ENCODE measurements around the gene CNPY3.

CNPY3 gene

GRCh38 chr6:42933205-42933604, 3.9 kb downstream of the CNPY3 start:
- no peak overlapping the region for H2AFZ ChIP-seq (ENCODE audit: low read length)
- H3K4me1 ChIP-seq (ENCODE audit: low read length) = 0 out of 2 replicates have a peak, but pooled peaks cover 4% of the 10 kb centered on the region
- H3K27ac ChIP-seq (ENCODE audit: low read length) = no peak overlapping the region
- H3K9ac ChIP-seq (ENCODE audit: low read length) = no peak overlapping the region
- TF ChIP-seq EZH2phosphoT487 (IDR thresholded peaks at IDR 0.05; ENCODE audit: low read length) (no peak), CTCF (IDR thresholded peaks at IDR 0.05; ENCODE audit: low read length) (no peak), EZH2 (optimal IDR thresholded peaks at IDR 0.05; ENCODE audit: low read depth, low read length) (no peak)
- H3F3A ChIP-seq (ENCODE audit: insufficient read depth, low read length) = peaks cover 24% of the 10 kb centered on the region
- no peak overlapping the region for H3K4me3 ChIP-seq (ENCODE audit: low read length)
- no peaks in the 10 kb centered on the region; the same call in 1 of the 2 replicates for H4K20me1 ChIP-seq (ENCODE audit: insufficient read depth, low read length)
- no peaks in the 10 kb centered on the region for H3K27me3 ChIP-seq (replicated peaks; ENCODE audit: insufficient read depth, low read length)
- H3K9me2 ChIP-seq (replicated peaks; ENCODE audit: insufficient read depth, low read length) = no peaks in the 10 kb centered on the region
- no peak for DNase-seq
- H3K9me3 ChIP-seq (replicated peaks; ENCODE audit: insufficient read depth, low read length) = no peaks in the 10 kb centered on the region
- peaks cover 57% of the 10 kb centered on the region for H3K79me2 ChIP-seq (ENCODE audit: low read length)
- no peak overlapping the region for H3K4me2 ChIP-seq (ENCODE audit: low read depth, low read length)
- peaks cover 5% of the 10 kb centered on the region; the same call in 1 of the 2 replicates for H3K36me3 ChIP-seq (replicated peaks; ENCODE audit: insufficient read depth, low read length)

- H3K4me2 ChIP-seq (ENCODE audit: low read depth, low read length) = no peak overlapping the region
- no peak overlapping the region for H3K4me3 ChIP-seq (ENCODE audit: low read length)
- H3K9me2 ChIP-seq (replicated peaks; ENCODE audit: insufficient read depth, low read length) = no peaks in the 10 kb centered on the region
- no peak overlapping the region for H2AFZ ChIP-seq (ENCODE audit: low read length)
- TF ChIP-seq EZH2 (optimal IDR thresholded peaks at IDR 0.05; ENCODE audit: low read depth, low read length) = no peak
- TF ChIP-seq EZH2phosphoT487 (IDR thresholded peaks at IDR 0.05; ENCODE audit: low read length) = no peak
- no peak for TF ChIP-seq CTCF (IDR thresholded peaks at IDR 0.05; ENCODE audit: low read length)
- peaks cover 5% of the 10 kb centered on the region; the same call in 1 of the 2 replicates for H3K36me3 ChIP-seq (replicated peaks; ENCODE audit: insufficient read depth, low read length)
- no peaks in the 10 kb centered on the region for H3K27me3 ChIP-seq (replicated peaks; ENCODE audit: insufficient read depth, low read length)
- no peaks in the 10 kb centered on the region for H3K9me3 ChIP-seq (replicated peaks; ENCODE audit: insufficient read depth, low read length)
- H3K27ac ChIP-seq (ENCODE audit: low read length) = no peak overlapping the region
- H3K4me1 ChIP-seq (ENCODE audit: low read length) = 0 out of 2 replicates have a peak, but pooled peaks cover 4% of the 10 kb centered on the region
- no peaks in the 10 kb centered on the region; the same call in 1 of the 2 replicates for H4K20me1 ChIP-seq (ENCODE audit: insufficient read depth, low read length)
- H3K79me2 ChIP-seq (ENCODE audit: low read length) = peaks cover 54% of the 10 kb centered on the region
- H3K9ac ChIP-seq (ENCODE audit: low read length) = no peak overlapping the region
- DNase-seq = no peak
- peaks cover 4% of the 10 kb centered on the region for H3F3A ChIP-seq (ENCODE audit: insufficient read depth, low read length)
These were observed 6.0 kb downstream of the CNPY3 start for GRCh38 chr6:42935322-42935721.

DNA sequence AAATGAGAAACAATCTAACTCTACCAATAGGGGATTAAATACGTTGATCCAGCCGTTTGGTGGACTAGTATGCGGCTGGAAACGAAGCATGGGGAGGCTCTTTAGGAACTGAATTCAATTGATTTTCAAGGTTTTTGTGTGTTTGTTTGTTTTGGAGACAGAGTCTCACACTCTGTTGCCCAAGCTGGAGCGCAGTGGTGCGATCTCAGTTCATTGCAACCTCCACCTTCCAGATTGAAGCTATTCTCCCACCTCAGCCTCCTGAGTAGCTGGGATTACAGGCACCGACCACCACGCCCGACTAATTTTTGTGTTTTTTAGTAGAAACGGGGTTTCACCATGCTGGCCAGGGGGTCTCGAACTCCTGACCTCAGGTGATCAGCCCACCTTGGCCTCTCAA, 7.1 kb downstream of the CNPY3 start:
- no peak overlapping the region for H3K9ac ChIP-seq (ENCODE audit: low read length)
- no peaks in the 10 kb centered on the region for H3F3A ChIP-seq (ENCODE audit: insufficient read depth, low read length)
- H4K20me1 ChIP-seq (ENCODE audit: insufficient read depth, low read length) = no peaks in the 10 kb centered on the region; the same call in 1 of the 2 replicates
- no peaks in the 10 kb centered on the region for H3K27me3 ChIP-seq (replicated peaks; ENCODE audit: insufficient read depth, low read length)
- H2AFZ ChIP-seq (ENCODE audit: low read length) = no peak overlapping the region
- no peak overlapping the region for H3K27ac ChIP-seq (ENCODE audit: low read length)
- peaks cover 5% of the 10 kb centered on the region; the same call in 1 of the 2 replicates for H3K36me3 ChIP-seq (replicated peaks; ENCODE audit: insufficient read depth, low read length)
- H3K9me3 ChIP-seq (replicated peaks; ENCODE audit: insufficient read depth, low read length) = no peaks in the 10 kb centered on the region
- H3K4me3 ChIP-seq (ENCODE audit: low read length) = no peak overlapping the region
- no peaks in the 10 kb centered on the region for H3K9me2 ChIP-seq (replicated peaks; ENCODE audit: insufficient read depth, low read length)
- H3K79me2 ChIP-seq (ENCODE audit: low read length) = peaks cover 43% of the 10 kb centered on the region
- DNase-seq = no peak
- H3K4me1 ChIP-seq (ENCODE audit: low read length) = no peaks in the 10 kb centered on the region
- no peak overlapping the region for H3K4me2 ChIP-seq (ENCODE audit: low read depth, low read length)
- TF ChIP-seq EZH2 (optimal IDR thresholded peaks at IDR 0.05; ENCODE audit: low read depth, low read length) = no peak

Measured in MM.1S (cell line).